ENCODE measurements around the gene AKT2. TPM values are rescaled to one million over a fixed set of nuclear protein-coding genes. Genes with fewer than 3 reads are reported as not detected.
A peak's percentile ranks its signal among the peaks of the same experiment; 100 is the strongest.

The AKT2 gene
- total and polyA plus RNA-seq, 9 donors = 78.4 to 160 (median 112) TPM

DNA sequence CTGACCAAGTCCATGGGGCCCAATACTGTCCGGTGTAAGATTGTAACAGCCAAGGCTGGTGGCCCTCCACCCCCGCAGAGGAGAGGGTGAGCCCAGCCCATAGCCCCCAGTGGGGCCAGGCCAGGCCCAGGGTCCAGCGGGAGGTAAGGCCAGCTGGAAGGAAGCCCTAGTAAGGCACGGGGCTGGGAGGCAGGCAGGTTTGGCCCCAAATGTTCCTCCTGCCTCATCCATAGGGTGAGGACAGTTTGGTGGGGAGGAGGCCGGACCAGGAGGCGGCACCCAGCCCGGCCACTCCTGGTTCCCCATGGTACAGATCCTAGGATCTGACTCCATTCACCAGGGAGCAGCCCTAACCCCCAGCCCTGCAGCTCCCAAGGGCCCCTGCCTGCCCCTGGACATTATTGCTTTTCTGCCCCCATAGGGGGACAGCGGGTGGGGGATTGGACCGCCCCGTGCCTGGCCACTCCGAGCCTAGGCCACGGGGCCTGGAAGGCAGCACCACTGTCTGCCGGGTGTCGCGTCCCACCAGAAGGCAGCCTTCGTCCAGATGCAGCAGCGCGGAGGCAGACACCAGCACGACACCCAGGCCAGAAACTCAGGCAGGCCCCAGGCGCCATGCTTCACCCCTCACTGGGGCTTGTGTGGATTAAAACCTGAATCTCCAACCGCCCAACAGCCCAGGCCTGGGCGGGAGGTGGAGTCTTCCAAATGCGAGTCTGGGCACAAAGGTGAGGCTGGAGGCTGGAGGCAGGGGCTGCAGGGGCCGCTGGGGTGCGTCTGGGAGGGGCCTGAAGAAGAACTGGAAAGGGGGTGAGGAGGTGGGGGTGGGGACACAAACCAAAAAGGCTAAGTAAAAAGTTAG is 52.0 kb downstream of the AKT2 start:
- no peak for DNase-seq
- no peaks in the 10 kb centered on the region for H3K9me3 ChIP-seq
- intact Hi-C loops (cut with DNase I) = no loop called here
- no peaks in the 10 kb centered on the region for H3K27me3 ChIP-seq
- no peak overlapping the region for H3K27ac ChIP-seq
- H3K4me3 ChIP-seq = no peak overlapping the region
- TF ChIP-seq POLR2A (IDR thresholded peaks at IDR 0.05) (no peak), CTCF (IDR thresholded peaks at IDR 0.05) (no peak), EP300 (IDR thresholded peaks at IDR 0.05) (no peak)
- 88 to 90% (median 89%) methylated on average over 20 to 25 of the region's 25 CpGs for WGBS, 3 donors
- no peaks in the 10 kb centered on the region for H3K36me3 ChIP-seq
- no peaks in the 10 kb centered on the region for H3K4me1 ChIP-seq (ENCODE audit: insufficient read depth)

GRCh38 chr19:40232479-40232878 is 52.7 kb downstream of the AKT2 start:
- WGBS, 3 donors = 69 to 73% (median 71%) methylated on average over 10 to 12 of the region's 12 CpGs
- DNase-seq = no peak
- TF ChIP-seq POLR2A (IDR thresholded peaks at IDR 0.05) (no peak), CTCF (IDR thresholded peaks at IDR 0.05) (no peak), EP300 (IDR thresholded peaks at IDR 0.05) (no peak)
- Histone ChIP-seq H3K4me3 (no peak overlapping the region), H3K27me3 (no peaks in the 10 kb centered on the region), H3K36me3 (no peaks in the 10 kb centered on the region), H3K9me3 (no peaks in the 10 kb centered on the region), H3K27ac (no peak overlapping the region), H3K4me1 (ENCODE audit: insufficient read depth) (no peaks in the 10 kb centered on the region)
- intact Hi-C loops (cut with DNase I) = no loop called here

GRCh38 chr19:40231544-40232424 is 53.4 kb downstream of the AKT2 start:
- intact Hi-C loops (cut with DNase I) = no loop called here
- Histone ChIP-seq H3K4me3 (no peak overlapping the region), H3K27me3 (no peaks in the 10 kb centered on the region), H3K9me3 (no peaks in the 10 kb centered on the region), H3K27ac (no peak overlapping the region), H3K4me1 (ENCODE audit: insufficient read depth) (no peaks in the 10 kb centered on the region), H3K36me3 (no peaks in the 10 kb centered on the region)
- peak in 1 of 5 donors; percentile 18 for DNase-seq
- TF ChIP-seq CTCF (IDR thresholded peaks at IDR 0.05) (no peak), POLR2A (IDR thresholded peaks at IDR 0.05) (no peak), EP300 (IDR thresholded peaks at IDR 0.05) (no peak)
- WGBS, 3 donors = 67 to 70% (median 68%) methylated on average over 16 of the region's 16 CpGs

DNA sequence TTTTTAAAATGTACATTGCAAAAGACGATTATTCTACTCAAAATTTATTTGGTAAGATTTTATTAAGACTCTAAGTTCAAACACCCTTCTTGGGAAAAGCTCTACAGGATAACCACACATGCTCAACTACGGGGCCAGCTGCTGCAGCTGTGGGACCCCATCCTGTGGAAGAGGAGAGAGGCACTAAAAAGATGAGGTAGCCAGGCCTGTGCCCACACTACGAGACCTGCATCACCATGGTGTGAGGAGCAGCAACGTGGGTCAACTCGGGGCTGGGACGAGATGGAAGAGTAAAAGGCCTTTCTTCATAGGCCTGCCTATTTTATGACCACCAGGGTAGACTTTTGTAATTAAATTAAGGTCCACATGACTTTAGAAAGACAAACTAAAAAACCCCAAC is 54.1 kb downstream of the AKT2 start:
- 82 to 87% (median 82%) methylated on average over 6 of the region's 6 CpGs for WGBS, 3 donors

More for the DNA sequence above, 54.1 kb downstream of the AKT2 start:
- Histone ChIP-seq H3K36me3 (no peaks in the 10 kb centered on the region), H3K27me3 (no peaks in the 10 kb centered on the region), H3K4me3 (no peak overlapping the region), H3K9me3 (no peaks in the 10 kb centered on the region), H3K27ac (no peak overlapping the region), H3K4me1 (ENCODE audit: insufficient read depth) (peaks cover 5% of the 10 kb centered on the region)
- no peak for TF ChIP-seq POLR2A (IDR thresholded peaks at IDR 0.05)
- TF ChIP-seq CTCF (IDR thresholded peaks at IDR 0.05) = no peak
- no peak for TF ChIP-seq EP300 (IDR thresholded peaks at IDR 0.05)
- no peak for DNase-seq
- intact Hi-C loops (cut with DNase I) = no loop called here

Measured in ovary (tissue), 9 donors.